Measurements from ENCODE around the gene INO80B. TPM values are rescaled to one million over a fixed set of nuclear protein-coding genes. Genes with fewer than 3 reads are reported as not detected.
"Not testable (repeated sequence)": the region's sequence is repeated elsewhere in the genome, so short reads cannot be mapped to it uniquely, and the experiment has no call there.

Gene INO80B
- total RNA-seq, 1 donor from 2014 or later: 32.7 TPM

GRCh38 chr2:74458132-74458937 lies 3.4 kb downstream of the INO80B start, which contains the start of gene WBP1:
WBP1 (plus strand) TSS chr2:74458438; CDS start chr2:74458603, 165 bp downstream.
- intact Hi-C loops (cut with DNase I): no loop called here
- Histone ChIP-seq H3K4me3 (peak within 1 kb of the TSS; percentile 79 to 88), H3K36me3 (peaks cover 0 to 12% of the 10 kb centered on the region in 2 donors), H3K9me3 (no peaks in the 10 kb centered on the region), H3K4me1 (peaks cover 37% of the 10 kb centered on the region), H3K27me3 (no peaks in the 10 kb centered on the region), H3K27ac (peak within 1 kb of the TSS; percentile 96)
- TF ChIP-seq POLR2A (IDR thresholded peaks at IDR 0.05): peak in 1 of 2 donors; percentile 7
- peak; percentile 77 to 90 for TF ChIP-seq POLR2AphosphoS5 (IDR thresholded peaks at IDR 0.05; ENCODE audit: insufficient read depth in 1 of 2, low read depth in 1 of 2)
- no peak for TF ChIP-seq CTCF (IDR thresholded peaks at IDR 0.05)
- DNase-seq (ENCODE audit: extremely low spot score in 2 of 2): peak; percentile 100

- DNase-seq (ENCODE audit: extremely low spot score in 2 of 2): no peak
- Histone ChIP-seq H3K27ac (peak overlapping the region; percentile 66), H3K4me3 (peak overlapping the region; percentile 79 to 88), H3K36me3 (peaks cover 0 to 12% of the 10 kb centered on the region in 2 donors), H3K4me1 (peaks cover 43% of the 10 kb centered on the region), H3K9me3 (no peaks in the 10 kb centered on the region), H3K27me3 (no peaks in the 10 kb centered on the region)
- intact Hi-C loops (cut with DNase I): no loop called here
- TF ChIP-seq CTCF (IDR thresholded peaks at IDR 0.05): no peak
- no peak for TF ChIP-seq POLR2AphosphoS5 (IDR thresholded peaks at IDR 0.05; ENCODE audit: insufficient read depth in 1 of 2, low read depth in 1 of 2)
- no peak for TF ChIP-seq POLR2A (IDR thresholded peaks at IDR 0.05)
Measured at GRCh38 chr2:74458938-74459363, 4.1 kb downstream of the INO80B start.

GRCh38 chr2:74459503-74460118 lies 4.7 kb downstream of the INO80B start:
- peaks cover 0 to 12% of the 10 kb centered on the region in 2 donors for H3K36me3 ChIP-seq
- H3K9me3 ChIP-seq; H3K4me3 ChIP-seq; H3K27ac ChIP-seq; H3K27me3 ChIP-seq; DNase-seq (ENCODE audit: extremely low spot score in 2 of 2); intact Hi-C loops (cut with DNase I): not testable (repeated sequence)
- peaks cover 50% of the 10 kb centered on the region for H3K4me1 ChIP-seq

GRCh38 chr2:74460187-74460586 lies 5.3 kb downstream of the INO80B start:
- intact Hi-C loops (cut with DNase I); H3K9me3 ChIP-seq; H3K27me3 ChIP-seq; DNase-seq (ENCODE audit: extremely low spot score in 2 of 2); H3K4me3 ChIP-seq; H3K27ac ChIP-seq: not testable (repeated sequence)
- H3K36me3 ChIP-seq: peaks cover 0 to 12% of the 10 kb centered on the region in 2 donors
- H3K4me1 ChIP-seq: peaks cover 50% of the 10 kb centered on the region

GRCh38 chr2:74461187-74462053 lies 6.5 kb downstream of the INO80B start:
- intact Hi-C loops (cut with DNase I): no loop called here
- peaks cover 0 to 12% of the 10 kb centered on the region in 2 donors for H3K36me3 ChIP-seq
- DNase-seq (ENCODE audit: extremely low spot score in 2 of 2): no peak
- peaks cover 45% of the 10 kb centered on the region for H3K4me1 ChIP-seq
- H3K27ac ChIP-seq: no peak overlapping the region
- TF ChIP-seq POLR2AphosphoS5 (IDR thresholded peaks at IDR 0.05; ENCODE audit: insufficient read depth in 1 of 2, low read depth in 1 of 2) (no peak), POLR2A (IDR thresholded peaks at IDR 0.05) (no peak), CTCF (IDR thresholded peaks at IDR 0.05) (no peak)
- H3K4me3 ChIP-seq: no peak overlapping the region
- H3K27me3 ChIP-seq: no peaks in the 10 kb centered on the region
- H3K9me3 ChIP-seq: no peaks in the 10 kb centered on the region

Measured in vagina (tissue), 2 donors.